ENCODE data around the gene LAIR2.

The LAIR2 gene
- 3.4 reads per million, percentile 13 among the genes with 10 or more reads in this experiment for total RNA-seq

GRCh38 chr19:54502518-54503048, at the start of gene LAIR2:
LAIR2 (plus strand) TSS chr19:54502831; CDS start chr19:54502919, 88 bp downstream.
- DNase-seq = no peak

- no peak for DNase-seq
Observed at GRCh38 chr19:54453921-54454780, 48.5 kb upstream of the LAIR2 start.

- no peak for DNase-seq
Observed at GRCh38 chr19:54454781-54455675, 47.6 kb upstream of the LAIR2 start.

- DNase-seq = no peak
Observed at GRCh38 chr19:54455786-54456422, 46.7 kb upstream of the LAIR2 start.

GRCh38 chr19:54456423-54457373, 45.9 kb upstream of the LAIR2 start:
- no peak for DNase-seq

GRCh38 chr19:54457773-54458647, 44.6 kb upstream of the LAIR2 start:
- DNase-seq = no peak

- no peak for DNase-seq
Observed at GRCh38 chr19:54458648-54459281, 43.9 kb upstream of the LAIR2 start.

GRCh38 chr19:54459282-54460229, 43.1 kb upstream of the LAIR2 start:
- no peak for DNase-seq

GRCh38 chr19:54460230-54461005, 42.2 kb upstream of the LAIR2 start:
- no peak for DNase-seq

GRCh38 chr19:54461210-54461609, 41.4 kb upstream of the LAIR2 start:
- no peak for DNase-seq

- no peak for DNase-seq
Observed at GRCh38 chr19:54461613-54462012, 41.0 kb upstream of the LAIR2 start.

- no peak for DNase-seq
Observed at GRCh38 chr19:54462047-54462654, 40.5 kb upstream of the LAIR2 start.

- peak; percentile 54 for DNase-seq
Observed at GRCh38 chr19:54462655-54463530, 39.7 kb upstream of the LAIR2 start.

- DNase-seq = peak; percentile 89
Observed at GRCh38 chr19:54463531-54464043, 39.0 kb upstream of the LAIR2 start, which contains the start of gene LENG9. LENG9 (minus strand) TSS chr19:54463778; CDS start chr19:54463526, 252 bp downstream.

- DNase-seq = peak; percentile 77
Observed at GRCh38 chr19:54464044-54464629, 38.5 kb upstream of the LAIR2 start.
